Glomerular endothelial cell (primary cell): Measurements from ENCODE around the gene RDX. TPM values are rescaled to one million over a fixed set of nuclear protein-coding genes. Genes with fewer than 3 reads are reported as not detected.

Experiments
- DNase-seq: peaks from one replicate; pipeline ENCODE4 v3.0.0-alpha.2; 2011; ENCODE audit warnings: low read depth, low spot score; ENCODE audit errors: extremely low read depth
- total RNA-seq: library from RNA; depleted of rRNA; stranded (reverse); fragments of >200 nt; gene quantifications from 2 replicates; pipeline ENCODE4 v1.2.3, GENCODE V29; 2015

The RDX gene
- total RNA-seq, 1 donor from 2014 or later, result 122 TPM

GRCh38 chr11:110176366-110177085 is 119.9 kb downstream of the RDX start:
- DNase-seq, result no peak

GRCh38 chr11:110174645-110175310 is 121.6 kb downstream of the RDX start:
- DNase-seq, result no peak

DNA sequence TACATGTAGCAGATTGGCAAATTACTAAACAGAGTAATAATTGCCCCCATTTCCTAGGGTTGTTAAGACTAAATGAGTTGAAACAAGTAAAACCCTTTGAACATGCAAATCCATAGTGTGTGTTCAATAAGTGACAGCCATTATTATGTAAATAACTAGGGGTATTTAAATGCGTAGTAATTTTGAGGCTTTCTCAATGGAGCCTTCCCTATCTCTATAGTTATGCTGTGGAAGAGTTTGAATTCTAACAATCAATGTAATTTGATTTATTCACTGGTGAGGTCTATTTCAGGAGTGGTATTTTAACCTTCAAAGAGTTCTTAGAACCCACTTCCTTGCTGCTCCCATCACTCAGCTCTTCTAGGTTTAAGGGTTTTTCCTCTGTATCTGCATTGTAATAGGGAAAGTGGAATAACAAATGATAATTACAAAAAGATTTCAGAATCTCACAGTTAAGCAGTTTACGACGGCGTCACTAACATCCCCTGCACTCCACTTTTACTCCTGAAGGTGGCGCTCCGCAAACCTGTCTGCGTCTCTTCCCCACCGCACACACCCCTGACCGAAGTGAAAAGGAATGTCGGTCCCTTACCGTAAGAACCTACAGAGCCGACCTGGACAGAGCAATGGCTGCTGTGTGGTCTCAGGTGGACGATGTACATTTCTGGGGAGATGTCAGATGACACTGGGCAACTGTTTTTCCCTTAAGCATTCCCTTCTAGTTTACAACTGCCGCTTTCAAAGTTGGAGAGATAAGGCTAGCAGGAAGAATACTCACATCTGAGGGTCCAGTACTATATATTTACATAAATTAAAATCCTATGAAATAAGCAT is 122.4 kb downstream of the RDX start:
- DNase-seq, result peak; percentile 45

- DNase-seq, result no peak
These were observed 123.8 kb downstream of the RDX start for GRCh38 chr11:110172468-110173065.

DNA sequence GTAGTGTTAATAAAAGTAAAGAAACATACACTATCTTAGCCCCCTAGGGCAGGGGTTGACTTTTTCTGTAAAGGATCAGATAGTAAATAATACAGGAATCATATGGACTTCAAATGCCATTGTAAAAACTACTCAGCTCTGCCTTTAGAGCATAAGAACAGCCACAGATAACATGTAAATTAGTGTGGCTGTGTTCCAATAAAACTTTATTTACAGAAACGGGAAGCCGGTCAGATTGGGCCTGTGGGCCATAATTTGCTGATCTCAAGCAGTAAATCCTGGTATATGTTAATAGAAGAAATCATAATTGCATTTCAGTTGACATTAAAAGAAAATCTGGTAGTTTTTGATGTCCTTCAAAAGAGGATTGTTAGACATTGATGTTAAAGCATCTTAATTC is 126.7 kb downstream of the RDX start:
- no peak for DNase-seq

DNA sequence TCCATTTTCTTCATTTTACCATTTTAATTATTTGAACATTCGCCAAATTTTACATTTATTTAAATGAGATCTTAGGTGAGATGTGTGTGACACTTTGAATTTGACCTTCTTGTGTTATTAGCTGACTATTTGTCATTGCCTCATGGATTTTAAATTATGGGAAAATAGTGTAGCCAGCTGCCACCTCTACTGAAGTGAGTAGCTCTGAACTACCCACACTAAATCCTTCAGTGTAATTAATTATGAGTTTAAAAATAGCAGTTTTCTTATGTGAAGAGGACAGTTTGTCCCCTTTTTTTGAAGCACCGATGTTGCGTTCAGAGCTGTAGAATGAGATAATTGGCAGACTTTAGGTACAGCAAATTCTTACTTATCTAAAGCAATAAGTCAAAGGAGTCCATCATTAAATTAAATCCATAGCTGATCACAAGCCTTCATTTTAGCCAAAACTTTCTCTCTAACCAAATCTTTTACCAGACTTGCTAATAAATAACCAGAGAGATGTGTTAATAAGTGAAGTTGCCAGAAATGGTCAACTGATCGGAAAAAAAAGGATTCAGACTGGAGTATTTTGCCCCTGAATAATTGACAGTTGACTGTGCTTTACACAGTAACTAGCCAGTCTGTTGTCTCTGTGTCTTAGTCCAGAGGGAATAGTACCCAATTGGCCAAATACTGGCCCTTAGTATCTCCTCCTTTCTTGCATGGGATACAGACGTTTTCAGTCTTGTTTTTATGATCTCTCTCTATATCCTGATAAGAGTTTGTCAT is 128.2 kb downstream of the RDX start:
- DNase-seq, result no peak

GRCh38 chr11:110165039-110165925 is 131.1 kb downstream of the RDX start:
- DNase-seq, result no peak

DNA sequence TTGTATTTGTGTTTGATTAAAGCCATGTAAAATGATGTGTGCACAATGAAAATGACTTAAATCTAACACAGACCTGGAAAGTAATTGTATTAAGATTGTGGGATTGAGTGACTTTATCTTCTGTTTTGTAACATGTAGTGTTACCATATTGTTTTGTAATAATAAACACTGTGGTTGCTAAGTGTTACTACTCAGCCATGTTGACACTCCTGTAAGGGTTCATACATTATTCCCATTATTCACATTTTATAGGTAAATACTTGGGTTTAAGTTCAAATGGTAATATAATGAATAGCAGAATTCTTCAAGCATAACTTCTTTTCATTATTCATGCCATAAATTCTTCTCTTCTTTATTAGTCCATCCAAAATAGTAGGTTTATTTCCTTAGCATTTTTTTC is 134.2 kb downstream of the RDX start:
- DNase-seq, result no peak

DNA sequence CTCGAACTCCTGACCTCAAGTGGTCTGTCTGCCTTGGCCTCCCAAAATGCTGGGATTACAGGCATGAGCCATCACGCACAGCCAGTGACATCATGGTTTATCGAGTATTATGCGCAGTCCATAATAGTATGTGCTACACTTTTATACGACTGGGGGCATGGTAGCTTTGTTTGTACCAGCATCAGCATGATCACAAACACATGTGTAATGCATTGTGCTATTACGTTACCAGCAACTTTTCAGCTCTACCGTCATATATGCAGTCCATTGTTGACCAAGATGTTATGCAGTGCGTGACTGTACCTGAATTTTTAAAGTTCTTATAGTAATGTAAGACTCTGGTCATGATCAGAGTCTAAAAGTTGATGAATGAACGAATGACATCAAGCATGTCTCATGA is 135.4 kb downstream of the RDX start:
- DNase-seq, result no peak

- DNase-seq, result no peak
These were observed 136.0 kb downstream of the RDX start for GRCh38 chr11:110160437-110160836.

- no peak for DNase-seq
These were observed 136.4 kb downstream of the RDX start for GRCh38 chr11:110160016-110160415.

DNA sequence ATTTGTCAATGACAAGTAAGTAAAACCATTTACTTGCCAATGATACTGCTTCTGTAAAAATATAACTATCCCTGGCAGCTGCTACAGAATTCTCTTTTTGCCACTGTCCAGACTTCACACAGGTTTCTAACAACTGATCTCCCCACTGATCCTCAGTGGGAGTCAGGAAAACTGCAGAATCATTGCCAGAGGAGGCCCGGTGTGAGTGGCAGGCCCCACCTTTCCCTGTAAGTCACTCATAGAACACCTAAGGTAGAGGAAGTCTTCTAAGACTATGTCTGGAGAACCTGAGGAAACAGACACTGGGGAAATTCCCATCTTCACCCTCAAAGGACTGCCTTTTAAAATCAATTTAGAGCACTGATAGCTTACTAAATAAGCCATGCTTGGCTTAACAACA is 136.9 kb downstream of the RDX start:
- no peak for DNase-seq

DNA sequence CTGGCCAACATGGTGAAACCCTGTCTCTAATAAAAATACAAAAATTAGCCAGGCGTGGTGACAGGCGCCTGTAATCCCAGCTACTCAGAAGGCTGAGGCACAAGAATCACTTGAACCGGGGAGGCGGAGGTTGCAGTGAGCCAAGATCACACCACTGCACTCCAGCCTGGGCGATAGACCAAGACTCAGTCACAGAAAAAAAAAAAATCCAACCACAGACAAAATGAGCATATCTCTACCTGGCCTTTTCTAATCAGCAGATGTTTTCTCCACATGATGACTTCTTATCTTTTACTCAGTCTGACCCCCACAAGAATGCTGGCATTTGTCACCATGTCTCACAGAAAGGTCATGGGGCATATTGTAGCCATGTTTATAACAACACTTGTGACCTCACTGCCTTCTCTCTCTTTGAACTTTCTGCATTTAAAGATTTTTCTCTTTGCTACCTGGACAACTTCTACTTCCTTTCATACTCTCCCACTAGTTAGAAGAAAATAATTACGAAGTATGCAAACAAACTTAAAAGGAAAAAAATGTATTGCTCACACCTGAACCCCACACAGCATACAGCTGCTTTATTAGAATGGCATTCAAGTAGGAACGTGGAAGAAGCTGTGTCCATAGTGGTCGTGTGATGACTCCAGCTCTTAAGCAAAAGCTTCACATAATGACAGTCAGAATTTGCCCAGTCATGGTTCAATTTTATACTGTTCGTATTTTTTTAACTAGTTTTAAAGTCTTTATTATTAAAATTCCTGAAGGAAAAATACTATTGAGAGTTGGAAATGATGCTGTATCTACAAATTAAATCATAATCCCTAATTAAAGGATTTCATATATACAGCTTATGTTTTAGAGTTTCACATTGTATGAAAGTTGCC is 137.9 kb downstream of the RDX start:
- DNase-seq, result no peak

GRCh38 chr11:110156503-110156902 is 139.9 kb downstream of the RDX start:
- no peak for DNase-seq

- no peak for DNase-seq
These were observed 142.9 kb downstream of the RDX start for GRCh38 chr11:110153474-110153873.

DNA sequence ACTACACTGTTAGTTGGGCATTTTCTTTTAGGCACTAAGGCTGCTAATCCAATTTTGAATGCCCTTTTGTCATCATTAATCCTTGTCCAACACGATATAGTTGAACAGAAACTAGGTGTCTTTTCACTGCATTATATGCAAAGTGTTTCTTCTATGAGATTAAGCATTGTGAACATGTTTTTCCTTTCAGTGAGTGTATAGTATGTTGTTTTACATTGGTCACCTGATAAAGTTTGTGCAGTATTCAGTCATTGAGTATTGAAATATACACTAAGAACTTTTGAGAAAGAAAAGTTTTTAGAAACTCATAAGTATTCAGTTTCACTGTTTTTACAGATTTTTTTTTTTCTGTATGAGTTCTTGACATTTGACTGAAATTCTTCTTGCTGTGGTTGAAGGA is 144.2 kb downstream of the RDX start:
- DNase-seq, result no peak

DNA sequence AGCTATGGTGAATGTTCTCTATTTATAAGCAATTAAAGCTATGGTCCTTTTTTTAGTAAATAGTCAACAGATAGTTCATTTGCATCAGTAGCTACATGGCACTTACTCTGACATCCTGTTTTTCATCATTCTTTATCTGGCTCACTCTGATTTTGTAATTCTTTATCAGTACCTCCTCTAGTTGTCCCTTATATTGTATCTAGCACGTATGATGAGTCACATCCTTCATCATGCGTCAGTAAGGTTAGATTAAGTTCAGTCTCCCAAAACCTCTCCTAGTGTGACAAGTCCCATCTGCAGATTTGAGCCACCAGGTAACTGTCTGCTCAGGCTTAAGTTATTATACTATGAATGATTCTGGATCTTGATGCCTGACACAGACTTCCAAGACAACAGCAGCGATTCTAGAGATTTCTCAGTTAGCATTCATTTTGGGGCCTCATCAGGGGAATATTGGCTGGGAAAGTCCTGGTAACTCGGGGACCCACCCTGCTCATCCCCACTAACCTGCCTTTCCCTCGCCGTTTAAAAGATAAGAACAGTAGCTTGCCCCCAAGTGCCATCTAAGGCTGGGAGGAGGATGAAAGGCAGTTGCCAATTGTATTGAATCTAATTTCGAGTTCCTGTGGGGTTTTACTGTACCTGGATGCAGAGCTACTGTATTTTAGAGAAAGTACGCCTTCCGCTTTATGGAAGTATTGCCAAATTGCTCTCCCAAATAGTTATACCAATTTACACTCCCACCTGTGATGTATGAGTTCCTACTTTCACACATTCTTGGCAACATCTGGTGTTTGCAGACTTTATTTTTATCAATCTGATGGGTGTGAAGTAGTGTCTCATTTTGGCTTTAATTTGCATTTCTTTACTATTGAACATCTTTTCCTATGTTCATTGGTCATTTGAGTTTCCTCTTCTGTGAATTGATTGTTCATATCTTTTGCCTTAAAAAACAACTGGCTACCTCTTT is 147.4 kb downstream of the RDX start:
- DNase-seq, result peak; percentile 34
